Measurements from ENCODE around the gene LAMA4. TPM values are rescaled to one million over a fixed set of nuclear protein-coding genes. Genes with fewer than 3 reads are reported as not detected.

LAMA4 gene
- polyA plus RNA-seq, 2 of the 4 experiments (the other 2 are of a cell fraction): 1.0 to 3.1 TPM

DNA sequence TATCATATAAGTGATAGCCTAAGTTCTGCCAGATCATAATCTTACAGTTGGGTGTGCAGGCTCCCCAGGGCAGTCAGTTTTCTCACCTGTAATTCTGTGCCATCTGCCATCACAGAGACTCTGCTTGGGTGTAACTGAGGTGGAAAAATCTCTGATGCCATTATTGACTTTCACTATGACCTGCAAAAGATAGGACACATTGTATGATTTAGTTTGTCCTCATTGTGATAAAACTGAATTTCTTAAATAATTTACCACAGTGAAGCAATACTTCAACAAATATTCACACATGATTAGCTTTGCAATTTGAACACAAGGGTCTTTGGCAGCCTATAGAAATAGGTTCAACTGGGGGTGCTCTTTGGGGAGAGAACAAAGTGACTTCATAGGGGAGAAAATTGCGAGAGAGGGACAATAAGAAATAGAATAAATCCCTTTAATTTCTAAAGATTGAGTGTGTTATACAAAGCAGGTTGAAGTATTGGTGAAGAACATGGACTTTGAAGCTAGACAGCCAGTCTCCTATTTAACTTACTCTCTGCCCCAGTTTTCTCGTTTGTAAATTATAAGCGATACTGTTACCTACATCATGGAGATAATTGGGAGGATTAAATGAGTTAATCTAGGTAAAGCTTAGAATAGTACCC, 139.7 kb downstream of the LAMA4 start:
- no peaks in the 10 kb centered on the region for H3K9me3 ChIP-seq
- FAIRE-seq (no peak), ATAC-seq (no peak), DNase-seq (ENCODE audit: low read depth in 1 of 2, low spot score in 1 of 2) (no peak)
- TF ChIP-seq HEYL (CRISPR knock-in tag; IDR thresholded peaks at IDR 0.05) (no peak), JUNB (IDR thresholded peaks at IDR 0.05) (no peak), CEBPB (IDR thresholded peaks at IDR 0.05) (no peak), SMC3 (IDR thresholded peaks at IDR 0.05) (no peak), NFE2L2 (conservative IDR thresholded peaks at IDR 0.05; ENCODE audit: low read length) (no peak), HMGXB4 (CRISPR knock-in tag; IDR thresholded peaks at IDR 0.05; ENCODE audit: borderline replicate concordance) (no peak), HOXB13 (CRISPR knock-in tag; IDR thresholded peaks at IDR 0.05; ENCODE audit: low read depth) (no peak), JUN (IDR thresholded peaks at IDR 0.05) (no peak), RCOR1 (IDR thresholded peaks at IDR 0.05; ENCODE audit: low read depth, low read length) (no peak), POLR2AphosphoS2 (conservative IDR thresholded peaks at IDR 0.05; ENCODE audit: low read length) (no peak), POLR2A (IDR thresholded peaks at IDR 0.05; ENCODE audit: low read length) (no peak), EHF (CRISPR knock-in tag; IDR thresholded peaks at IDR 0.05) (no peak), RARB (CRISPR knock-in tag; IDR thresholded peaks at IDR 0.05) (no peak)
- TF ChIP-seq, protein P1, sequence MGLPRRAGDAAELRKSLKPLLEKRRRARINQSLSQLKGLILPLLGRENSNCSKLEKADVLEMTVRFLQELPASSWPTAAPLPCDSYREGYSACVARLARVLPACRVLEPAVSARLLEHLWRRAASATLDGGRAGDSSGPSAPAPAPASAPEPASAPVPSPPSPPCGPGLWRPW (IDR thresholded peaks at IDR 0.05): no peak
- TF ChIP-seq, protein P2, sequence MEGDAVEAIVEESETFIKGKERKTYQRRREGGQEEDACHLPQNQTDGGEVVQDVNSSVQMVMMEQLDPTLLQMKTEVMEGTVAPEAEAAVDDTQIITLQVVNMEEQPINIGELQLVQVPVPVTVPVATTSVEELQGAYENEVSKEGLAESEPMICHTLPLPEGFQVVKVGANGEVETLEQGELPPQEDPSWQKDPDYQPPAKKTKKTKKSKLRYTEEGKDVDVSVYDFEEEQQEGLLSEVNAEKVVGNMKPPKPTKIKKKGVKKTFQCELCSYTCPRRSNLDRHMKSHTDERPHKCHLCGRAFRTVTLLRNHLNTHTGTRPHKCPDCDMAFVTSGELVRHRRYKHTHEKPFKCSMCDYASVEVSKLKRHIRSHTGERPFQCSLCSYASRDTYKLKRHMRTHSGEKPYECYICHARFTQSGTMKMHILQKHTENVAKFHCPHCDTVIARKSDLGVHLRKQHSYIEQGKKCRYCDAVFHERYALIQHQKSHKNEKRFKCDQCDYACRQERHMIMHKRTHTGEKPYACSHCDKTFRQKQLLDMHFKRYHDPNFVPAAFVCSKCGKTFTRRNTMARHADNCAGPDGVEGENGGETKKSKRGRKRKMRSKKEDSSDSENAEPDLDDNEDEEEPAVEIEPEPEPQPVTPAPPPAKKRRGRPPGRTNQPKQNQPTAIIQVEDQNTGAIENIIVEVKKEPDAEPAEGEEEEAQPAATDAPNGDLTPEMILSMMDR (IDR thresholded peaks at IDR 0.05): no peak
- no peak overlapping the region for H3K4me3 ChIP-seq
- ChIA-PET POLR2A (no interaction called here), CTCF (interaction anchor here (1.2 kb wide), 1 partner anchor 48 kb away, joined by 3 read pairs; no protein-coding TSS in a partner anchor)
- no peaks in the 10 kb centered on the region for H3K4me1 ChIP-seq
- H3K4me2 ChIP-seq: no peak overlapping the region
- 62% methylated on average over 3 of the region's 3 CpGs for WGBS (ENCODE audit: missing lambda C conversion rate)
- no peak overlapping the region for H3K27ac ChIP-seq

- no peak for ATAC-seq
- Histone ChIP-seq H3K4me2 (no peak overlapping the region), H3K9me3 (no peaks in the 10 kb centered on the region), H3K4me1 (no peaks in the 10 kb centered on the region), H3K4me3 (no peak overlapping the region), H3K27ac (no peak overlapping the region)
- DNase-seq (ENCODE audit: low read depth in 1 of 2, low spot score in 1 of 2): no peak
- FAIRE-seq: no peak
- no peak for TF ChIP-seq ZFP36 (IDR thresholded peaks at IDR 0.05; ENCODE audit: borderline replicate concordance, partially characterized antibody)
- TF ChIP-seq HEYL (CRISPR knock-in tag; IDR thresholded peaks at IDR 0.05): no peak
- no peak for TF ChIP-seq ZSCAN20 (CRISPR knock-in tag; IDR thresholded peaks at IDR 0.05)
- no peak for TF ChIP-seq PHF8 (IDR thresholded peaks at IDR 0.05; ENCODE audit: borderline replicate concordance, low read depth)
- TF ChIP-seq MAZ (IDR thresholded peaks at IDR 0.05; ENCODE audit: borderline replicate concordance, low read depth, low read length): no peak
- no peak for TF ChIP-seq KDM1A (IDR thresholded peaks at IDR 0.05; ENCODE audit: low read depth)
- TF ChIP-seq CBX2 (IDR thresholded peaks at IDR 0.05; ENCODE audit: borderline replicate concordance, low read depth): no peak
- TF ChIP-seq TP53 (CRISPR knock-in tag; IDR thresholded peaks at IDR 0.05): no peak
- TF ChIP-seq POLR2A (IDR thresholded peaks at IDR 0.05; ENCODE audit: low read length): no peak
- no peak for TF ChIP-seq ESRRA (IDR thresholded peaks at IDR 0.05; ENCODE audit: borderline replicate concordance, low read length)
- TF ChIP-seq CBX8 (IDR thresholded peaks at IDR 0.05): no peak
- TF ChIP-seq NR3C1 (IDR thresholded peaks at IDR 0.05): no peak
- no peak for TF ChIP-seq ZNF302 (CRISPR knock-in tag; IDR thresholded peaks at IDR 0.05)
- no peak for TF ChIP-seq RAD21 (conservative IDR thresholded peaks at IDR 0.05 in 1 of 2, IDR thresholded peaks at IDR 0.05 in 1 of 2)
- TF ChIP-seq EHF (CRISPR knock-in tag; IDR thresholded peaks at IDR 0.05): no peak
- TF ChIP-seq, protein P3, sequence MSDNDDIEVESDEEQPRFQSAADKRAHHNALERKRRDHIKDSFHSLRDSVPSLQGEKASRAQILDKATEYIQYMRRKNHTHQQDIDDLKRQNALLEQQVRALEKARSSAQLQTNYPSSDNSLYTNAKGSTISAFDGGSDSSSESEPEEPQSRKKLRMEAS (IDR thresholded peaks at IDR 0.05): no peak
- no peak for TF ChIP-seq EHMT2 (IDR thresholded peaks at IDR 0.05; ENCODE audit: low read depth)
- TF ChIP-seq CHD4 (IDR thresholded peaks at IDR 0.05; ENCODE audit: borderline replicate concordance): no peak
- no peak for TF ChIP-seq MYC (IDR thresholded peaks at IDR 0.05; ENCODE audit: borderline replicate concordance, low read length)
- POLR2A ChIA-PET: no interaction called here
- CTCF ChIA-PET: no interaction called here
These were observed 140.4 kb downstream of the LAMA4 start for GRCh38 chr6:112113918-112114317.

Measured in A549 (cell line).